Calu3 (cell line): Measurements from ENCODE around the gene LATS2. TPM values are rescaled to one million over a fixed set of nuclear protein-coding genes. Genes with fewer than 3 reads are reported as not detected.
A peak's percentile ranks its signal among the peaks of the same experiment; 100 is the strongest.

ENCODE experiments used
- BruUV-seq: library from RNA; stranded (reverse); fragments of 400-500 nt; replicated peaks from 2 replicates; lab custom pipeline; 2021; lab: Mats Ljungman, UMichigan
- CTCF ChIA-PET: fragments of 300-600 bp; sonication (Branson Sonifier 250); formaldehyde crosslinking; loops from one replicate; lab custom pipeline; 2022; ENCODE audit warnings: antibody characterized with exemption; lab: Charles Lee
- DNase-seq: peaks from one replicate; pipeline ENCODE4 v3.0.0; 2022
- H3K27ac Mint-ChIP-seq: one replicate; pipeline ENCODE4 v1.8.0; 2022; ENCODE audit warnings: mixed read lengths; ENCODE audit not compliant: unreplicated experiment
- H3K27me3 Mint-ChIP-seq: one replicate; pipeline ENCODE4 v1.8.0; 2022; ENCODE audit warnings: mixed read lengths; ENCODE audit not compliant: unreplicated experiment
- H3K36me3 Mint-ChIP-seq: one replicate; pipeline ENCODE4 v1.8.0; 2022; ENCODE audit warnings: mild to moderate bottlenecking, moderate library complexity, mixed read lengths; ENCODE audit not compliant: insufficient read depth, unreplicated experiment
- H3K4me1 Mint-ChIP-seq: one replicate; pipeline ENCODE4 v1.8.0; 2022; ENCODE audit warnings: mild to moderate bottlenecking, low read depth, mixed read lengths; ENCODE audit not compliant: unreplicated experiment
- H3K4me3 Mint-ChIP-seq: one replicate; pipeline ENCODE4 v1.8.0; 2022; ENCODE audit warnings: mild to moderate bottlenecking, low read depth, moderate library complexity, mixed read lengths; ENCODE audit not compliant: unreplicated experiment
- H3K9me3 Mint-ChIP-seq: one replicate; pipeline ENCODE4 v1.8.0; 2022; ENCODE audit warnings: low read depth, mixed read lengths; ENCODE audit not compliant: unreplicated experiment
- intact Hi-C: fragments of 100-400 bp; cut with micrococcal nuclease; formaldehyde crosslinking; loops from one replicate; pipeline ENCODE4 v1.10.0; 2022; ENCODE audit not compliant: unreplicated experiment
- total RNA-seq: library from RNA; stranded (reverse); gene quantifications from 2 replicates; pipeline ENCODE4 v1.2.3, GENCODE V29; 2022
- TF ChIP-seq, protein P1 (sequence below): fragments of 200-600 bp; IDR thresholded peaks from one replicate; pipeline ENCODE4 v1.8.0; 2022; ENCODE audit warnings: antibody characterized with exemption; ENCODE audit not compliant: unreplicated experiment

The LATS2 gene
- total RNA-seq, 1 experiment from 2014 or later, result 19.3 TPM

DNA sequence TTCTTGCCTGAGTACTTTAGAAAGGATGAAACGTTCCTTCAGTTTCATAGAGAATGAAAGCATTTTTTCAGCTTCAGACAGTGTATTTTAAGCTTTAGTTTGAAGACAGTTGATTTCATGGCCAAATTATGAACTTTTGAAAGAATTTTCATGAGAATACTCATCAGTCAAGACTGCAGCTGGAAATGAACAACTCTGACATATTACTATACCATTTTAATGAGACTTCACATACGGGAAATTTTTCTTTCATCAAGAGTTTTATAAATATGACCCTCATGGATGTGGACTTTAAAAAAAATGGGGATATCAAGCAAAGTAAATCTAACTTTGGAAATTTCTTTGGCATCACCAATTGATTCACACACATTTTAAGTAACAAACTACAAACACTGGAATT, 6.4 kb downstream of the LATS2 start:
- no peaks in the 10 kb centered on the region for H3K9me3 Mint-ChIP-seq
- DNase-seq, result no peak

DNA sequence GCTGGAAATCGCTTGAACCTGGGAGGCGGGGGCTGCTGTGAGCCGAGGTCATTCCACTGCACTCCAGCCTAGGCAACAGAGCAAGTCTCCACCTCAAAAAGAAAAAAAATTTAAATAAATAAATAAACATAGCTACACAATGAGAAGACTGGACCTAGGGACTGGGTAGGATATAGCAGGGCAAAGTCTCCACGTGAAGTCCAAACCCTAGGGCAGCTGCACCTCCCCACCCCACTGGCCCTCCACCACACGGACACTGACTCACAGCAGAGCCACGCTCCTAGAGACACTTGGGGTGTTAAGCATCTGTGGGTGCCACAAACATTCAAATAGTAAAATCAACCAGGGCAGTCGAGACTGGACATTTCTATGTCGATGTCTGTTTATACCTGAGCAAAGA, 7.1 kb downstream of the LATS2 start:
- intact Hi-C loops, result no loop called here
- no TSS peak for BruUV-seq
- Mint-ChIP-seq H3K27me3 (no peaks in the 10 kb centered on the region), H3K27ac (no peak overlapping the region), H3K36me3 (peaks cover 6% of the 10 kb centered on the region), H3K4me1 (peaks cover 36% of the 10 kb centered on the region), H3K9me3 (no peaks in the 10 kb centered on the region), H3K4me3 (no peak overlapping the region)
- TF ChIP-seq, protein P1, sequence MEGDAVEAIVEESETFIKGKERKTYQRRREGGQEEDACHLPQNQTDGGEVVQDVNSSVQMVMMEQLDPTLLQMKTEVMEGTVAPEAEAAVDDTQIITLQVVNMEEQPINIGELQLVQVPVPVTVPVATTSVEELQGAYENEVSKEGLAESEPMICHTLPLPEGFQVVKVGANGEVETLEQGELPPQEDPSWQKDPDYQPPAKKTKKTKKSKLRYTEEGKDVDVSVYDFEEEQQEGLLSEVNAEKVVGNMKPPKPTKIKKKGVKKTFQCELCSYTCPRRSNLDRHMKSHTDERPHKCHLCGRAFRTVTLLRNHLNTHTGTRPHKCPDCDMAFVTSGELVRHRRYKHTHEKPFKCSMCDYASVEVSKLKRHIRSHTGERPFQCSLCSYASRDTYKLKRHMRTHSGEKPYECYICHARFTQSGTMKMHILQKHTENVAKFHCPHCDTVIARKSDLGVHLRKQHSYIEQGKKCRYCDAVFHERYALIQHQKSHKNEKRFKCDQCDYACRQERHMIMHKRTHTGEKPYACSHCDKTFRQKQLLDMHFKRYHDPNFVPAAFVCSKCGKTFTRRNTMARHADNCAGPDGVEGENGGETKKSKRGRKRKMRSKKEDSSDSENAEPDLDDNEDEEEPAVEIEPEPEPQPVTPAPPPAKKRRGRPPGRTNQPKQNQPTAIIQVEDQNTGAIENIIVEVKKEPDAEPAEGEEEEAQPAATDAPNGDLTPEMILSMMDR, result no peak
- no peak for DNase-seq
- CTCF ChIA-PET, result no interaction called here

More for the DNA sequence above, 6.4 kb downstream of the LATS2 start:
- no peak overlapping the region for H3K4me3 Mint-ChIP-seq
- BruUV-seq, result no TSS peak
- H3K36me3 Mint-ChIP-seq, result peaks cover 12% of the 10 kb centered on the region
- no peaks in the 10 kb centered on the region for H3K27me3 Mint-ChIP-seq
- H3K27ac Mint-ChIP-seq, result no peak overlapping the region
- CTCF ChIA-PET, result no interaction called here
- TF ChIP-seq, protein P1, result no peak
- H3K4me1 Mint-ChIP-seq, result peaks cover 30% of the 10 kb centered on the region
- intact Hi-C loops, result no loop called here

DNA sequence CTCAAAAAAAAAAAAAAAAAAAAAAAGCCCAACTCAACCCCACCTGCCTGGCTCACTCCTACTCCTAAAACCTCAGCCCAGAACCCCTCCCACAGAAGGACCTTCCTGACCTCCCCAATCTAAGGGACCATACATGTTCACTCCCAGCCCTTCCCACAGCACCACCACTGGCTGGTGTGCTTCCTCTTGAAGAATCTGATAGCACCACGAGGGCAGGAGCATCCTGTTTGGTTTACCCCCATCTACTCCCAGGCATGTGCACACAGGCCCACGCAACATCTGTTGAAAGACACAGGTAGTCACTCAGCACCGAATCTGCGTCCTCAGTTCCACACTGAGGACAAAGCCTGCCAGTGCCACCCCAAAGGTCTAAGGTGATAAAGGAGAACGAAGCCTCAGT, 8.2 kb downstream of the LATS2 start:
- Mint-ChIP-seq H3K27ac (peak overlapping the region; percentile 21), H3K4me1 (peaks cover 42% of the 10 kb centered on the region)

DNA sequence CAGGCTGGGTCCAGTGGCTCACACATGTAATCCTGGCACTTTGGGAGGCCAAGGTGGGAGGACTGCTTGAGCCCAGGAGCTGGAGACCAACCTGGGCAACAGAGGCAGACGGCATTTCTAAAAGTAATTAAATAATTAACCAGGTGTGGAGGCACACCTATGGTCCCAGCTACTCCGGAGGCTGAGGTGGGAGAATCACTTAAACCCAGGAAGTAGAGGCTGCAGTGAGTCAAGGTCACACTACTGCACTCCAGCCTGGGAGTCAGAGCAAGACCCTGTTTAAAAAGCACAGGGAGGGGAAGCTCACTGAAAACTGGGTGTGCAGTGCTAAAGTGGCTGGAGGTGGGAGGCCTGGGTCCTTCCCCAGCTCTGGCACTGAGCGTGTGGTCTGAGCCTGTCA, 9.7 kb downstream of the LATS2 start:
- peaks cover 39% of the 10 kb centered on the region for H3K4me1 Mint-ChIP-seq
- TF ChIP-seq, protein P1, result no peak
- no peaks in the 10 kb centered on the region for H3K27me3 Mint-ChIP-seq
- CTCF ChIA-PET, result no interaction called here
- H3K36me3 Mint-ChIP-seq, result peaks cover 4% of the 10 kb centered on the region
- no TSS peak for BruUV-seq
- peak overlapping the region; percentile 31 for H3K27ac Mint-ChIP-seq
- intact Hi-C loops, result no loop called here
- no peak for DNase-seq
- no peaks in the 10 kb centered on the region for H3K9me3 Mint-ChIP-seq
- H3K4me3 Mint-ChIP-seq, result no peak overlapping the region

More for the DNA sequence above, 8.2 kb downstream of the LATS2 start:
- TF ChIP-seq, protein P1, result no peak
- Mint-ChIP-seq H3K9me3 (no peaks in the 10 kb centered on the region), H3K36me3 (peaks cover 4% of the 10 kb centered on the region), H3K27me3 (no peaks in the 10 kb centered on the region), H3K4me3 (no peak overlapping the region)
- intact Hi-C loops, result no loop called here
- BruUV-seq, result no TSS peak
- DNase-seq, result no peak
- CTCF ChIA-PET, result interaction anchor here (0.6 to 0.7 kb wide), 2 partner anchors 19 to 87 kb away, joined by 3 to 5 read pairs; no protein-coding TSS in a partner anchor
